Hematopoietic multipotent progenitor cell treated with erythropoietin and hydrocortisone succinate and interleukin-3 and kit ligand, for 8 days (in vitro differentiated cells): Measurements from ENCODE around the gene YIF1B.

Experiments used
- DNase-seq: peaks from one replicate; pipeline ENCODE4 v3.0.0-alpha.2; 2015

The YIF1B gene

GRCh38 chr19:38303517-38304351 is 12.0 kb downstream of the YIF1B start, which contains the start of gene C19orf33:
C19orf33 (plus strand) TSS chr19:38304251; CDS start chr19:38304262, 11 bp downstream.
- peak; percentile 58 for DNase-seq

- DNase-seq: no peak
Observed at GRCh38 chr19:38298821-38299680, 16.7 kb downstream of the YIF1B start.

- no peak for DNase-seq
Observed at GRCh38 chr19:38294090-38294489, 21.7 kb downstream of the YIF1B start.

GRCh38 chr19:38293281-38293680 is 22.5 kb downstream of the YIF1B start:
- DNase-seq: no peak

GRCh38 chr19:38291855-38292254 is 23.9 kb downstream of the YIF1B start:
- DNase-seq: no peak

GRCh38 chr19:38290631-38291147 is 25.1 kb downstream of the YIF1B start:
- DNase-seq: peak; percentile 67

- no peak for DNase-seq
Observed at GRCh38 chr19:38289955-38290354, 25.8 kb downstream of the YIF1B start.

GRCh38 chr19:38288123-38288855 is 27.5 kb downstream of the YIF1B start:
- no peak for DNase-seq

GRCh38 chr19:38287604-38288003 is 28.1 kb downstream of the YIF1B start:
- no peak for DNase-seq

GRCh38 chr19:38285567-38285966 is 30.2 kb downstream of the YIF1B start:
- DNase-seq: no peak

- DNase-seq: no peak
Observed at GRCh38 chr19:38284422-38284821, 31.3 kb downstream of the YIF1B start.

GRCh38 chr19:38283271-38283670 is 32.5 kb downstream of the YIF1B start:
- DNase-seq: no peak

- peak; percentile 74 for DNase-seq
Observed at GRCh38 chr19:38281811-38282566, 33.8 kb downstream of the YIF1B start.

- no peak for DNase-seq
Observed at GRCh38 chr19:38280030-38280921, 35.5 kb downstream of the YIF1B start.

GRCh38 chr19:38278751-38279150 is 37.0 kb downstream of the YIF1B start:
- DNase-seq: no peak

GRCh38 chr19:38277969-38278680 is 37.6 kb downstream of the YIF1B start:
- DNase-seq: no peak

- DNase-seq: no peak
Observed at GRCh38 chr19:38277549-38277948, 38.2 kb downstream of the YIF1B start.

GRCh38 chr19:38276942-38277517 is 38.7 kb downstream of the YIF1B start:
- DNase-seq: no peak

- peak; percentile 25 for DNase-seq
Observed at GRCh38 chr19:38274739-38275138, 41.0 kb downstream of the YIF1B start.

GRCh38 chr19:38273499-38273898 is 42.2 kb downstream of the YIF1B start:
- peak; percentile 21 for DNase-seq
